Inflammatory macrophage treated with lipopolysaccharide for 1 hour (primary cell): ENCODE data around the gene AGPAT4.
"Not testable (repeated sequence)": the region's sequence is repeated elsewhere in the genome, so short reads cannot be mapped to it uniquely, and the experiment has no call there.

ENCODE experiments used
- DNase-seq, 2 donors: peaks; one replicate each; pipeline ENCODE4 v3.0.0-alpha.2; 2020 to 2022

AGPAT4 gene

GRCh38 chr6:161226009-161226964, 47.6 kb downstream of the AGPAT4 start:
- peak in 1 of 2 donors; percentile 20 for DNase-seq

GRCh38 chr6:161225681-161226008, 48.2 kb downstream of the AGPAT4 start:
- no peak for DNase-seq

DNA sequence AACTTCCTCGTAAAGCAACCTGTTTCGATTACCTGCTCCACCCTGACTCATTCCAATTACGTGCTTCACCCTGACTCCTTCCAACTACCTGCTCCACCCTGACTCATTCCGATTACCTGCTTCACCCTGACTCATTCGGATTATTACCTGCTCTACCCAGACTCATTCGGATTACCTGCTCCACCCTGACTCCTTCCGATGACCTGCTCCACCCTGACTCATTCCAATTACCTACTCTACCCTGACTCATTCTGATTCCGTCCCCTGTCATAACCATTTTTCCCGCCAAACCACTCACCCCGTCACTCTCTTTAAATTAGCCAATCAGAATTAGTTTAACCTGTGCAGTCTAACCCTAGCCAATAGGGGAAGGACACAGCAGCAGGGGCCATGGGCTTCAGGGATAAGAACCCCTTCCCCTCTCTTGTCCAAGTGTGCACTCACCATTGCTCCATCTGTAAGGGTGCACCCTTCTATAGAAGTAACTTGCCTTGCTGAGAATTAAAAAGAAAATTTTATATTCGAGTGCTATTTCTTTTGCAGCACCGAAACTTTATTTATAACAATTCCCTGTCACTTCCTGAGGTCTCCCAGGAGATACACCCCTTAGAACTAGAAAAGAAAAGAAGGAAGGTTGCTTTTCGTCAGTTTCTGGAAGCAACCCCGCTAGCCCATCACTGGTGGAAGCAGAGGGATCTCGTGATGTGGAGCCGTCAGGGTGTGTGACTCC, 48.7 kb downstream of the AGPAT4 start:
- not testable (repeated sequence) for DNase-seq

GRCh38 chr6:161223646-161224045, 50.2 kb downstream of the AGPAT4 start:
- DNase-seq, result no peak

DNA sequence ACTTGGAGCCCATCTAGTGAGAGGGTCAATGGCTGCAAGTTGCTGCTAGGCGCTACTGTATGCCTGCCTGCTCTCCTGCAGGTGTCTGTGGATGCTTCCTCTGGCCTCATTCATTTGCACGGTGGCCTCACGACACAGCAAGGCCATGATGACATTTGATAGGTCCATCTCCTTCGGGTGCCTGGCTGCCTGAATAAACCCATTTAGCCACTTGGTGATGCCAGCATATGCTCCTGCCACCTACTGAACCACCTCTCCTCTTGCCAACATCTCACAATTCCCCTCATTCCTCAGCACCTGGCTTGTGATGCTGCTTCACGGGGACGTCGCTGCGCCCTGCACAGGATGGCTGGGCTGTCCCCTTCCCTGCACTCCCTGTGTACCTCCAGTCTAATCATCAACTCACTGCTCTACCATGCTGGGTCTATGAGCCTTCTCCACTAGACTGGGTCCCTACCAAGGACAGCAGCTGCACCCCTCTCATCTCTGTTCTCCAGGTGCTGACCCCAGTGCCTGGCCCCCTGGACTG, 51.1 kb downstream of the AGPAT4 start:
- no peak for DNase-seq

DNA sequence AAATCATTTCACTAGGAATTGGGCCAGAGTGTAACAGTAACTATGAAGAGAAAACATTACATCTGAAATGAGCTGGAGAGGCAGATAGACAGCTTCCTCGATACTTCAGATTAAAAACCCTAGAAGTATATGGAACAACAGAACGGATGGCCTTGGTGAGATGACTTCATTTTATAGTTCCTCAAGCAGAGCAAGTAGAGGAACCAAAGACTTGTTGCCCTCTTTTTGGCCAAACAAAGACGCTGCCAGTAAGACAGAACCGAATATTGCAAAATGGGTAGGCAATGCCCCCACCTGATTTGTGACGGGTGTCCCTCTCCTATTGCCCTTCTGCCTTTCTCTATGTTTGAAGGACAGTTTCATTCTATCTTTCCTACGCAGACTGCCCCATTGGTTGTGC, 53.5 kb downstream of the AGPAT4 start:
- DNase-seq, result peak; percentile 46 to 50

GRCh38 chr6:161219680-161220079, 54.2 kb downstream of the AGPAT4 start:
- no peak for DNase-seq

- no peak for DNase-seq
Observed at GRCh38 chr6:161218222-161218621, 55.6 kb downstream of the AGPAT4 start.

DNA sequence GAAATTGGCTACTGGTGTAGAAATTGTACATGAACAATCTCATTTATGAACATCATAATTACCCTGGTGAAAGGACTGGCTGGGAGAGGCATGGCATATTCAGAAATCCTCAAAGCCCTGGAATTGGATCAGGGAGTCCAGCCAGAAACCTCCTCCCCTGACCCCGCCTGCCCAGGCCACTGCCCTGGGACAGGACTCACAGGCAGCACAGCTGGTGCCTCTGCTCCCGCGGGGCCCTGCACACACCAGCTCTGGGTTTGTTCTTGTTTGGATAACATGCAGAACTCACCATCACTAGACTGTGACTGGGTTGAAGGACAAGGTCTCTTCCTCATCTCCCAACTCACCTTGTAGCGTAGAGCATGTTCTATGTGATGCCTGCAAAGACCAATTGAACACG, 56.2 kb downstream of the AGPAT4 start:
- DNase-seq, result no peak

DNA sequence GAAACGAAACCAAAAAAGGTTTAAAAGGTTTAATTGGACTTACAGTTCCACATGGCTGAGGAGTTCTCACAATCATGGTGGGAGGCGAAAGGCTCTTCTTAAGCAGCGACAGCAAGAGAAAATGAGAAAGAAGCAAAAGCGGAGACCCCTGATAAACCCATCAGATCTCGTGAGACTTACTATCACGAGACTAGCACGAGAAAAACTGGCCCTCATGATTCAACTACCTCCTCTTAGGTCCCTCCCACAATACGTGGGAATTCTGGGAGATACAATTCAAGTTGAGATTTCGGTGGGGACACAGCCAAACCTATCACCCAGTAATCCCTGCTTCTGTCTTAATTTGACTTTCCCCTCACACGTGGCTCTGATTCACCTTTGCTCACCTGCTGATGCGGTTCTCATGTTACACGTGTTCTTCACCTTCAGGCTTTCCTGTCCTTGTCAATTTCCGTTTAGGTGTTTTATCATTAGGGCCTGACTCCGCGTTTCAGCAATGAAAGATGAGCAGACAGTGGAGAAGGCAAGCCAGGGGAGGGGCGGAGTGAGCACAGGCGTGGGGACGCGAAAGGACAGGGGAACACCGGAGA, 57.1 kb downstream of the AGPAT4 start:
- DNase-seq, result no peak

- peak in 1 of 2 donors; percentile 25 for DNase-seq
Observed at GRCh38 chr6:161215876-161216615, 57.8 kb downstream of the AGPAT4 start.

DNA sequence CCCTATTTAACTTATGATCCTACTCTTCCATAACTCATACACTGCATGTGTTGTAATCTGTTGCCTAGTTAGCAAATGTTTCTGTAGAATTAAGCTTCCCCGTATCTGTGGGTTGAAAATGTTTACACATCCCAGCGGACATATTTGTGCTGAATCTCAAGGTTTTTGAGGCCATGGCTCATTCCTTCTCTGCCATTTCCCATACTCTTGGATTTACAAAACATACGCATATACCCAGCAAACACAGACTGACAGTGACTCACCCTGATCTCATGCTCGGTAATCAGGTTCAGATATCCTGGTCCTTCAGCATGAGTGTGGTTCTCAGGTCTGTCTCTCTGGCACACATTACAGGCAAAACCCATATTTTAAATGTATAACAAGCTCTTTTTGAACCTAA, 58.7 kb downstream of the AGPAT4 start:
- DNase-seq, result peak; percentile 48 to 83

- no peak for DNase-seq
Observed at GRCh38 chr6:161214722-161215121, 59.1 kb downstream of the AGPAT4 start.

DNA sequence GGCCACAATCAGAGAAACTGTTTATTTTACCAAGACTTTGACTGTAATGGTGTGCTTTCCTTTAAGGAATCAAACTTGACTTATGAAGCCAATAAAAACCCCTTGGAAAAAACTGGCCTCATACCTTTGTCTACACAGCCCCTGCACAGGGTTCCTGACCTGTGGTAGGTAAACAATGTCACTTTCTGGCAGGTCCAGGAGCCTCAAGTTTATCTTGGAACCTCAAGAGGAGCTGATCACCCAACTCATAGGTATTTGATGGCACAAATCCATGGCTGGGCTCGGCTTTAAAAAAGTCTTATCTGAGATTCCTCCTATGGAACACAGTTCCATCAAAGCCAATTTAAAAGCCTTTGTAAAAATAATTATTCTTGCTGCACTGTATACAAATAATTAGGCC, 61.0 kb downstream of the AGPAT4 start:
- no peak for DNase-seq

- DNase-seq, result no peak
Observed at GRCh38 chr6:161211380-161212035, 62.4 kb downstream of the AGPAT4 start.

DNA sequence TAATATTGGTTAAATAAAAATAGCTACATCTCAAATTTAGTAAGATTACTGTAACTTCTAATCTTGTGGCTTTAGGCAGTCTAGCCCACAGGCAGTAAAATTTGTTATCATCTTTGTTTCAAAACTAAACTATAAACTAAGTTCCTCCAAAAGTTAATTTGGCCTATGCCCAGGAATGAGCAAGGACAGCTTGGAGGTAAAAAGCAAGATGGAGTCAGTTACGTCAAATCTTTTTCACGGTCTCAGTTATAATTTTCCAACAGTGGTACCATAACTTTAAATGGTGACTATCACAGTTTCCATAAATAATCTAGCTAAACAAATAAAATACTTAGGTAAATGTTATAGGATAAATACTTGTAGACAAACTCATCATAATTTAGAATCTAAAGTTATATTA, 63.0 kb downstream of the AGPAT4 start:
- no peak for DNase-seq

DNA sequence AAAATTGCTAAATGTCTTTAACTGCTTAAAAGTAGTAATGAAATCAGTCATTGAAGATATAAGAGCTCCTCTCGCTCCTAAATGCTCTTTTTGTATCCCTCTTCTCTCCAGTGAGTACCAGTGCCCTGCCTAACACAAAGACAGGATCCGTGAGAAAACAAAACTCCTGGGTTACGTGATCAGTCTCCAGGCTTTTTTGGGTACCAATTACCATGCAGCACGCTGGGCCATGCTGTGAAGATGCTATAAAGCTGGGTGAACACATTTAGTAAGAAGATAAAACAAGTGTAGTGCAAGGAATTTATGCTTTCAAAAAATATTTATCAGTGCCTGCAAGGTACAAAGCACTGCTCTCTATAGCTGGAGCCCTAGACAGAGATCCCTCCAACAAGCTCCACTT, 66.7 kb downstream of the AGPAT4 start:
- no peak for DNase-seq

- no peak for DNase-seq
Observed at GRCh38 chr6:161204866-161205557, 68.8 kb downstream of the AGPAT4 start.

DNA sequence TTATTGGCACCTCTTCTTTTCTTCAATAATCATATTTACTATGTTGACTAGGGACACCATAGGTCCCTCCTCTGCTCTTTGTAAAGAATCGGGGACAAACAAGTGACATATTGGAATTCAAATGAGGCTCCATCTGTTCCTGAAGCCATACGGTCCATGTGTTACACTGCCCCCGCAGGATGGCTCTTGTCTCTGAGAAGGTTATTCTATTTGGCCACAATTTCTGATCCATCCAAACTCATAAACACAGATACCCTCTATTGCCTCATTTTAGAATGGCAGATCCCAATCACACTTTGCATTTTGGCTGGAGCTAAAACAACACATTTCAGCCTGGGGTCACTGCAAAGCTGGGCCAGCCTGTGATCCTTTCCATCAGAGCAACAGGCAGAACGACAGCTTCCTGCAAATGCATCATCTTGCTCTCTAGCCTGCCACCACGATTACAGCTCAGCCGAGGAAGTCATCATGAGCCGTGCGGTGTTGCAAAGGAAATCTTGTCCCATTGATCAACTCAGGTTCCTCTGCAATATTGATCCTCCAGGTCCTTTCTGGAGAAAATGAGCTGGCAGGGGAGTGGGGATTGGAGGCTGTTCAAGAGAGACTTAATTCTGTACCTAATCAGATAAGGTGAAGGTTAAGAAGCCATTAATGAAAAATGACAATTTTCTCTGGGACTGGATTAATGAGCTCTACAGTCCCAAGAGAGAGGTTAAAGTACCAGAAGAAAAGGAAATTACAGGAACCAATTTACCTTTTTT, 73.1 kb downstream of the AGPAT4 start:
- DNase-seq, result no peak

DNA sequence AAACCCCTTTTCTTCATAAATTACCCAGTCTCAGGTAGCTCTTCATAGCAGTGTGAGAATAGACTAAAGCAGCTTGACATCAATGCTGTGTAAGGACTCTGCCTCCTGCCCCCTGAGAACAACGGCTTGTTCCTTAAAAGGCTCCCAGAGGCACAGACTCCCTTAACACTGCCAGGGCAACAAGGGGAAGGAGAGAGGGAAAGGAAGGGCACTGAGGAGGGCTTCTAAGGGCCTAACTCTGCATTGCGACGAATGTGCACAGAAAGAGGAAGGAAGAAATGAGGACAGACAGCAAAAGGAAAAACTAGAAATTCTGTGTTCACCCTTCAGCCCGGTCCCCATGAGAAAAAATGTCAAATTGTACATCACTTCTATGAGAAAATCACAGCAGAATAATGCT, 74.0 kb downstream of the AGPAT4 start:
- DNase-seq, result no peak
